OCI-LY7 (cell line): ENCODE data around the gene SERPINA1. TPM values are rescaled to one million over a fixed set of nuclear protein-coding genes. Genes with fewer than 3 reads are reported as not detected.

ENCODE experiments used
- BruUV-seq: library from RNA; stranded (reverse); fragments of 400-500 nt; replicated peaks from 2 replicates; lab custom pipeline; 2021; lab: Mats Ljungman, UMichigan
- CTCF ChIA-PET: fragments of 300-600 bp; sonication (Branson Sonifier 250); formaldehyde crosslinking; loops from one replicate; lab custom pipeline; 2022; ENCODE audit warnings: antibody characterized with exemption; ENCODE audit not compliant: unreplicated experiment; lab: Charles Lee
- POLR2A ChIA-PET: fragments of 300-600 bp; sonication (Branson Sonifier 250); formaldehyde crosslinking; loops from one replicate; lab custom pipeline; 2022; ENCODE audit warnings: antibody characterized with exemption; lab: Charles Lee
- DNase-seq: peaks from one replicate; pipeline ENCODE4 v3.0.0-alpha.2; 2015; ENCODE audit warnings: low spot score
- H2AFZ ChIP-seq: fragments of 200-600 bp; sonication (generic), shearing (Covaris generic); 2 replicates; pipeline ENCODE4 v1.6.1; 2014; ENCODE audit warnings: mild to moderate bottlenecking, antibody characterized with exemption, low read length, moderate library complexity
- H3K27ac ChIP-seq: fragments of 200-600 bp; sonication (generic); 2 replicates; pipeline ENCODE4 v1.5.1; 2014; ENCODE audit warnings: mixed run types, low read depth, mild to moderate bottlenecking, moderate library complexity, low read length, inconsistent platforms; ENCODE audit not compliant: poor library complexity, severe bottlenecking
- H3K36me3 ChIP-seq: fragments of 200-600 bp; sonication (generic); 2 replicates; pipeline ENCODE4 v1.6.1; 2014; ENCODE audit warnings: mild to moderate bottlenecking, antibody characterized with exemption, low read length, moderate library complexity, mixed read lengths; ENCODE audit not compliant: insufficient read depth
- H3K4me1 ChIP-seq: fragments of 200-600 bp; sonication (generic); 2 replicates; pipeline ENCODE4 v1.5.1; 2014; ENCODE audit warnings: mild to moderate bottlenecking, low read length; ENCODE audit not compliant: insufficient read depth, poor library complexity, severe bottlenecking
- H3K4me2 ChIP-seq: fragments of 200-600 bp; sonication (generic); 2 replicates; pipeline ENCODE4 v1.6.1; 2014; ENCODE audit warnings: mild to moderate bottlenecking, low read length
- H3K4me3 ChIP-seq: fragments of 200-600 bp; sonication (generic); 2 replicates; pipeline ENCODE4 v1.5.1; 2014; ENCODE audit warnings: mild to moderate bottlenecking, low read depth, low read length; ENCODE audit not compliant: poor library complexity, severe bottlenecking
- H3K79me2 ChIP-seq: fragments of 200-600 bp; sonication (generic); 2 replicates; pipeline ENCODE4 v1.6.1; 2016; ENCODE audit warnings: low read depth, mild to moderate bottlenecking, low read length, moderate library complexity, mixed read lengths; ENCODE audit not compliant: insufficient read depth
- H3K9me2 ChIP-seq: fragments of 200-600 bp; sonication (generic); 2 replicates; pipeline ENCODE4 v1.6.1; 2016; ENCODE audit warnings: mild to moderate bottlenecking, low read length, mixed read lengths; ENCODE audit not compliant: insufficient read depth
- H3K9me3 ChIP-seq: fragments of 200-600 bp; sonication (generic); 2 replicates; pipeline ENCODE4 v1.6.1; 2014; ENCODE audit warnings: mild to moderate bottlenecking, mixed run types, low read length, mixed read lengths
- H4K20me1 ChIP-seq: fragments of 200-600 bp; sonication (generic); 2 replicates; pipeline ENCODE4 v1.6.1; 2014; ENCODE audit warnings: mild to moderate bottlenecking, antibody characterized with exemption, low read length, moderate library complexity, mixed read lengths; ENCODE audit not compliant: insufficient read depth
- EZH2phosphoT487 ChIP-seq: fragments of 200-600 bp; sonication (generic); IDR thresholded peaks from 2 replicates; pipeline ENCODE4 v1.6.1; 2018; ENCODE audit warnings: low read depth, borderline replicate concordance, mild to moderate bottlenecking, mixed run types, antibody characterized with exemption, low read length, moderate library complexity, mixed read lengths
- intact Hi-C: fragments of 100-400 bp; cut with micrococcal nuclease; formaldehyde crosslinking; loops from one replicate; pipeline ENCODE4 v1.10.0; 2022; ENCODE audit not compliant: unreplicated experiment
- total RNA-seq, 2 experiments: library from RNA; depleted of rRNA in 1 of 2; stranded (reverse); fragments of >200 nt in 1 of 2; shearing (Covaris generic) in 1 of 2; gene quantifications; 2 replicates each; pipeline ENCODE4 v1.2.3, GENCODE V29; 2014 to 2022
- TF ChIP-seq, protein P1 (sequence below): fragments of 200-600 bp; sonication (generic); conservative IDR thresholded peaks from 2 replicates; pipeline ENCODE4 v1.5.1; 2014; ENCODE audit warnings: mild to moderate bottlenecking, antibody characterized with exemption, low read length, moderate library complexity, mixed read lengths

Gene SERPINA1
- total RNA-seq, 2 experiments from 2014 or later, result not detected

DNA sequence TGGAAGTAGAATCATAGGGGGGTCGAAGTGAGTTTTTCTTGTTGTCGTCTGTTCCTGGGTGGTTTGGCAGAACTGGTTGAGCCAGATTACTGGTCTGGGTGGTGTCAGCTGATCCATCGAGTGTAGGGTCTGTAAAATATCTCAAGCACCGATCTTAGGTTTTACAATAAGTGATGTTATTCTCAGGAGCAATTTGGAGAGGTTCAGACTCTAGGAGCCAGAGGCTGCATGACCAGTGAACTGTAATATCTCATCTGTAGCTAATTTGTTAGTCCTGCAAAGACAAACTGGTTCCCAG, 9.7 kb upstream of the SERPINA1 start:
- H3K27ac ChIP-seq, result no peak overlapping the region
- H3K4me3 ChIP-seq, result no peak overlapping the region
- no peaks in the 10 kb centered on the region for H3K4me1 ChIP-seq
- H3K4me2 ChIP-seq, result no peak overlapping the region
- H3K36me3 ChIP-seq, result no peaks in the 10 kb centered on the region
- H4K20me1 ChIP-seq, result no peaks in the 10 kb centered on the region
- intact Hi-C loops, result no loop called here
- no peak for DNase-seq
- POLR2A ChIA-PET, result no interaction called here
- CTCF ChIA-PET, result no interaction called here
- no TSS peak for BruUV-seq
- no peak overlapping the region for H2AFZ ChIP-seq
- H3K9me3 ChIP-seq, result no peaks in the 10 kb centered on the region
- H3K9me2 ChIP-seq, result no peaks in the 10 kb centered on the region
- TF ChIP-seq EZH2phosphoT487, result no peak
- H3K79me2 ChIP-seq, result no peaks in the 10 kb centered on the region

DNA sequence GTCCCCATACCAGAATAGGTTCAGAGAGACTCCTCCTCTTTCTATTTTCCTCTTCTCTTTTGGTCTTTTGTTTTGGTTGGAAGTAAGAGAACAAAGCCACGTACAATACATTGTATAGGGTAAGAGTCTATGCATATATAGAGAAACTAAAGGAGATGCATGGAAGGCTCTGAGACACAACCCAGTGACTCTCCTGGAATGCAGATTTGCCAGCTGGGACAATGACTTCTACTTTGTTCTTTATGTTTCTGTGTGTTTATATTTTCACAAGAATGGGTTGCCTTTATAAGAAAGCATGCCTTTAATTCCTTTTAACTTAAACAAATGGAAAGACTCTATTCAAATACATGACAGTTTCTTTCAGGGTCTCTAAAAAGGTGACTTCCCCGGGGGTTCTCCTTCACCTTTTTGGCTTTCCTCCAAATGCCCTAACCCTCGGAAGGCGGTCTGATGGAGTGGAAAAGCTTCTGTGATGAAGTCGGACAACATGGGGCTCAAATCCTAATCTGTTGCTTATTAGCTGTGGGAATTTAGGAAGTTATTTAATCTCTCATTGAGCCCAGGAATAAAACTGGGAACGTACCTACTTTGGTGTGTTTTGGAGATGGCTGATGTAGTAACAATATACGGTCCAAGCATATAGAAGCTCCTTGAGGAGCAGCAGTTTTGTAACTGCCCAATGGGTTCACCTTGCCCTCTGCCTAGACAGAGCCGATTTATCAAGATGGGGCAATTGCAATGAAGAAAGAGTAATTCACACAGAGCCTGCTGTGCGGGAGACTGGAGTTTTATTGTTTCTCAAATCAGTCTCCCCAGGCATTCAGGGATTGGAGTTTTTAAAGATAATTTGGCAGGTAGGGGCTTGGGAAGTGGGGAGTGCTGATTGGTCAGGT, 9.1 kb upstream of the SERPINA1 start:
- Histone ChIP-seq H3K4me1 (no peaks in the 10 kb centered on the region), H3K27ac (no peak overlapping the region), H3K4me3 (no peak overlapping the region), H2AFZ (no peak overlapping the region), H3K9me2 (no peaks in the 10 kb centered on the region), H3K4me2 (no peak overlapping the region), H3K79me2 (no peaks in the 10 kb centered on the region), H3K36me3 (no peaks in the 10 kb centered on the region), H3K9me3 (no peaks in the 10 kb centered on the region), H4K20me1 (no peaks in the 10 kb centered on the region)
- TF ChIP-seq, protein P1, sequence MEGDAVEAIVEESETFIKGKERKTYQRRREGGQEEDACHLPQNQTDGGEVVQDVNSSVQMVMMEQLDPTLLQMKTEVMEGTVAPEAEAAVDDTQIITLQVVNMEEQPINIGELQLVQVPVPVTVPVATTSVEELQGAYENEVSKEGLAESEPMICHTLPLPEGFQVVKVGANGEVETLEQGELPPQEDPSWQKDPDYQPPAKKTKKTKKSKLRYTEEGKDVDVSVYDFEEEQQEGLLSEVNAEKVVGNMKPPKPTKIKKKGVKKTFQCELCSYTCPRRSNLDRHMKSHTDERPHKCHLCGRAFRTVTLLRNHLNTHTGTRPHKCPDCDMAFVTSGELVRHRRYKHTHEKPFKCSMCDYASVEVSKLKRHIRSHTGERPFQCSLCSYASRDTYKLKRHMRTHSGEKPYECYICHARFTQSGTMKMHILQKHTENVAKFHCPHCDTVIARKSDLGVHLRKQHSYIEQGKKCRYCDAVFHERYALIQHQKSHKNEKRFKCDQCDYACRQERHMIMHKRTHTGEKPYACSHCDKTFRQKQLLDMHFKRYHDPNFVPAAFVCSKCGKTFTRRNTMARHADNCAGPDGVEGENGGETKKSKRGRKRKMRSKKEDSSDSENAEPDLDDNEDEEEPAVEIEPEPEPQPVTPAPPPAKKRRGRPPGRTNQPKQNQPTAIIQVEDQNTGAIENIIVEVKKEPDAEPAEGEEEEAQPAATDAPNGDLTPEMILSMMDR, result no peak
- TF ChIP-seq EZH2phosphoT487, result no peak
- ChIA-PET POLR2A (no interaction called here), CTCF (no interaction called here)
- no TSS peak for BruUV-seq
- intact Hi-C loops, result no loop called here
- no peak for DNase-seq

DNA sequence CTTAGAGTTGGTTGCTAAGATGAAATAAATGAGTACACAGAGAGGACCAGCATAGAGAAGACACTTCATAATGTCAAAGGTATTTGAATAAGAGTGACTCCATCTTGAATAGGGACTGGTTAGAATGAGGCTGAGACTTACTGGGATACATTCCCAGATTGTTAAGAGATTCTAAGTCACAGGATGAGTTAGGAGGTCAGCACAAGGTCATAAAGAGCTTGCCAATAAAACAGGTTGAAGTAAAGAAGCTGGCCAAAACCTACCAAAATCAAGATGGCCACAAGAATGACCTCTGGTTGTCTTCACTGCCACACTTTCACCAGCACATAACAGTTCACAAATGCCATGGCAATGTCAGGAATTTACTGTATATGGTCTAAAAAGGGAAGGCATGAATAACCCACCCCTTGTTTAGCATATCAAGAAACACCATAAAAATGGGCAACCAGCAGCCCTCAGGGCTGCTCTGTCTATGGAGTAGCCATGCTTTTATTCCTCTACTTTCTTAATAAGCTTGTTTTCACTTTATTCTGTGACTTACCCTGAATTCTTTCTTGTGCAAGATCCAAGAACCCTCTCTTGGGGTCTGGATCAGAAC, 8.3 kb upstream of the SERPINA1 start:
- Histone ChIP-seq H3K4me3 (no peak overlapping the region), H3K9me2 (no peaks in the 10 kb centered on the region), H3K4me1 (no peaks in the 10 kb centered on the region), H3K36me3 (no peaks in the 10 kb centered on the region), H3K27ac (no peak overlapping the region), H2AFZ (no peak overlapping the region), H4K20me1 (no peaks in the 10 kb centered on the region), H3K4me2 (no peak overlapping the region), H3K9me3 (no peaks in the 10 kb centered on the region), H3K79me2 (no peaks in the 10 kb centered on the region)
- CTCF ChIA-PET, result no interaction called here
- no TSS peak for BruUV-seq
- POLR2A ChIA-PET, result no interaction called here
- no peak for DNase-seq
- TF ChIP-seq, protein P1, result no peak
- TF ChIP-seq EZH2phosphoT487, result no peak
- intact Hi-C loops, result no loop called here
